Measurements from ENCODE around the gene CAPN8. TPM values are rescaled to one million over a fixed set of nuclear protein-coding genes. Genes with fewer than 3 reads are reported as not detected.
A peak's percentile ranks its signal among the peaks of the same experiment; 100 is the strongest.

The CAPN8 gene
- total and polyA plus RNA-seq, 4 experiments from 2014 or later: 0.32 to 0.55 (median 0.33) TPM; not detected in 1

- POLR2A ChIA-PET (ENCODE audit: partially characterized antibody): no interaction called here
- Histone ChIP-seq H3K4me1 (ENCODE audit: insufficient read depth, low read length) (no peaks in the 10 kb centered on the region), H3K4me3 (ENCODE audit: low read length in 2 of 2) (no peak overlapping the region), H3K36me3 (ENCODE audit: insufficient read depth, low read length) (no peaks in the 10 kb centered on the region), H3K27ac (ENCODE audit: low read depth, low read length) (no peak overlapping the region), H3K27me3 (ENCODE audit: insufficient read depth, low read length) (no peaks in the 10 kb centered on the region), H3K9me3 (ENCODE audit: control insufficient read depth in 1 of 2, low read length in 2 of 2) (no peaks in the 10 kb centered on the region)
- Mint-ChIP-seq H3K4me3 (no peak overlapping the region), H3K27ac (no peak overlapping the region), H3K27me3 (peaks cover 10 to 20% of the 10 kb centered on the region in 2 donors), H3K36me3 (peaks cover 0 to 6% of the 10 kb centered on the region in 2 donors), H3K4me1 (peaks cover 0 to 4% (median 0%) of the 10 kb centered on the region in 4 donors), H3K9me3 (peaks cover 0 to 9% (median 3%) of the 10 kb centered on the region in 8 donors)
- no peak for DNase-seq
- CTCF ChIA-PET (ENCODE audit: partially characterized antibody): no interaction called here
- intact Hi-C loops (cut with micrococcal nuclease): no loop called here
Measured at GRCh38 chr1:223645903-223646302, 19.6 kb downstream of the CAPN8 start.

GRCh38 chr1:223642237-223642636 is 23.3 kb downstream of the CAPN8 start:
- Histone ChIP-seq H3K27me3 (ENCODE audit: insufficient read depth, low read length) (no peaks in the 10 kb centered on the region), H3K4me3 (ENCODE audit: low read length in 2 of 2) (no peak overlapping the region), H3K4me1 (ENCODE audit: insufficient read depth, low read length) (no peaks in the 10 kb centered on the region), H3K36me3 (ENCODE audit: insufficient read depth, low read length) (no peaks in the 10 kb centered on the region), H3K9me3 (ENCODE audit: control insufficient read depth in 1 of 2, low read length in 2 of 2) (no peaks in the 10 kb centered on the region), H3K27ac (ENCODE audit: low read depth, low read length) (no peak overlapping the region)
- CTCF ChIA-PET (ENCODE audit: partially characterized antibody): no interaction called here
- H3K27ac Mint-ChIP-seq: no peak overlapping the region
- DNase-seq: no peak
- H3K4me1 Mint-ChIP-seq: peaks cover 4 to 10% (median 8%) of the 10 kb centered on the region in 4 donors
- intact Hi-C loops (cut with micrococcal nuclease): no loop called here
- no peak overlapping the region for H3K4me3 Mint-ChIP-seq
- peaks cover 8 to 12% of the 10 kb centered on the region in 2 donors for H3K36me3 Mint-ChIP-seq
- peaks cover 0 to 25% (median 21%) of the 10 kb centered on the region in 8 donors for H3K9me3 Mint-ChIP-seq
- POLR2A ChIA-PET (ENCODE audit: partially characterized antibody): no interaction called here
- peaks cover 9 to 17% of the 10 kb centered on the region in 2 donors for H3K27me3 Mint-ChIP-seq

- Histone ChIP-seq H3K4me1 (ENCODE audit: insufficient read depth, low read length) (no peaks in the 10 kb centered on the region), H3K36me3 (ENCODE audit: insufficient read depth, low read length) (no peaks in the 10 kb centered on the region), H3K27me3 (ENCODE audit: insufficient read depth, low read length) (no peaks in the 10 kb centered on the region), H3K9me3 (ENCODE audit: control insufficient read depth in 1 of 2, low read length in 2 of 2) (no peaks in the 10 kb centered on the region), H3K4me3 (ENCODE audit: low read length in 2 of 2) (no peak overlapping the region), H3K27ac (ENCODE audit: low read depth, low read length) (no peak overlapping the region)
- ChIA-PET POLR2A (ENCODE audit: partially characterized antibody) (no interaction called here), CTCF (ENCODE audit: partially characterized antibody) (no interaction called here)
- intact Hi-C loops (cut with micrococcal nuclease): no loop called here
- Mint-ChIP-seq H3K9me3 (peaks cover 0 to 29% (median 22%) of the 10 kb centered on the region in 8 donors), H3K36me3 (peaks cover 8 to 12% of the 10 kb centered on the region in 2 donors), H3K27ac (peak overlapping the region in 1 of 7 donors; percentile 27), H3K27me3 (peaks cover 9 to 17% of the 10 kb centered on the region in 2 donors), H3K4me1 (peaks cover 4 to 10% (median 8%) of the 10 kb centered on the region in 4 donors), H3K4me3 (peak overlapping the region in 1 of 8 donors; percentile 29)
- DNase-seq: no peak
Measured at GRCh38 chr1:223641523-223642039, 23.9 kb downstream of the CAPN8 start.

GRCh38 chr1:223639331-223639749 is 26.2 kb downstream of the CAPN8 start:
- Histone ChIP-seq H3K27me3 (ENCODE audit: insufficient read depth, low read length) (no peaks in the 10 kb centered on the region), H3K4me1 (ENCODE audit: insufficient read depth, low read length) (no peaks in the 10 kb centered on the region), H3K9me3 (ENCODE audit: control insufficient read depth in 1 of 2, low read length in 2 of 2) (no peaks in the 10 kb centered on the region), H3K36me3 (ENCODE audit: insufficient read depth, low read length) (no peaks in the 10 kb centered on the region), H3K4me3 (ENCODE audit: low read length in 2 of 2) (no peak overlapping the region), H3K27ac (ENCODE audit: low read depth, low read length) (no peak overlapping the region)
- POLR2A ChIA-PET (ENCODE audit: partially characterized antibody): no interaction called here
- Mint-ChIP-seq H3K36me3 (peaks cover 8 to 12% of the 10 kb centered on the region in 2 donors), H3K4me3 (peak overlapping the region in 3 of 8 donors; percentile 11 to 26 (median 24)), H3K9me3 (peaks cover 0 to 34% (median 31%) of the 10 kb centered on the region in 8 donors), H3K27me3 (peaks cover 8 to 15% of the 10 kb centered on the region in 2 donors), H3K27ac (peak overlapping the region in 4 of 7 donors; percentile 13 to 60 (median 32)), H3K4me1 (peaks cover 4 to 10% (median 8%) of the 10 kb centered on the region in 4 donors)
- intact Hi-C loops (cut with micrococcal nuclease): no loop called here
- CTCF ChIA-PET (ENCODE audit: partially characterized antibody): interaction anchor here (1.5 kb wide), 1 partner anchor 10 kb away, joined by 4 read pairs; no protein-coding TSS in a partner anchor
- peak in 2 of 5 donors; percentile 6 to 23 for DNase-seq

GRCh38 chr1:223635236-223635635 is 30.3 kb downstream of the CAPN8 start:
- no peaks in the 10 kb centered on the region for H3K36me3 ChIP-seq (ENCODE audit: insufficient read depth, low read length)
- no peak for DNase-seq
- H3K4me1 ChIP-seq (ENCODE audit: insufficient read depth, low read length): no peaks in the 10 kb centered on the region
- Mint-ChIP-seq H3K36me3 (peaks cover 0 to 7% of the 10 kb centered on the region in 2 donors), H3K9me3 (peaks cover 4 to 29% (median 27%) of the 10 kb centered on the region in 8 donors), H3K27ac (no peak overlapping the region), H3K27me3 (peaks cover 0 to 9% of the 10 kb centered on the region in 2 donors), H3K4me1 (peaks cover under 1 to 10% (median 5%) of the 10 kb centered on the region in 4 donors), H3K4me3 (no peak overlapping the region)
- no peak overlapping the region for H3K27ac ChIP-seq (ENCODE audit: low read depth, low read length)
- intact Hi-C loops (cut with micrococcal nuclease): no loop called here
- CTCF ChIA-PET (ENCODE audit: partially characterized antibody): no interaction called here
- POLR2A ChIA-PET (ENCODE audit: partially characterized antibody): no interaction called here
- no peaks in the 10 kb centered on the region for H3K9me3 ChIP-seq (ENCODE audit: control insufficient read depth in 1 of 2, low read length in 2 of 2)
- no peaks in the 10 kb centered on the region for H3K27me3 ChIP-seq (ENCODE audit: insufficient read depth, low read length)
- H3K4me3 ChIP-seq (ENCODE audit: low read length in 2 of 2): no peak overlapping the region

GRCh38 chr1:223634423-223634822 is 31.1 kb downstream of the CAPN8 start:
- Histone ChIP-seq H3K27me3 (ENCODE audit: insufficient read depth, low read length) (no peaks in the 10 kb centered on the region), H3K4me3 (ENCODE audit: low read length in 2 of 2) (no peak overlapping the region), H3K27ac (ENCODE audit: low read depth, low read length) (no peak overlapping the region), H3K4me1 (ENCODE audit: insufficient read depth, low read length) (no peaks in the 10 kb centered on the region), H3K36me3 (ENCODE audit: insufficient read depth, low read length) (no peaks in the 10 kb centered on the region), H3K9me3 (ENCODE audit: control insufficient read depth in 1 of 2, low read length in 2 of 2) (no peaks in the 10 kb centered on the region)
- ChIA-PET CTCF (ENCODE audit: partially characterized antibody) (no interaction called here), POLR2A (ENCODE audit: partially characterized antibody) (no interaction called here)
- DNase-seq: no peak
- Mint-ChIP-seq H3K9me3 (peaks cover 0 to 21% (median 19%) of the 10 kb centered on the region in 8 donors), H3K27ac (no peak overlapping the region), H3K4me1 (peaks cover 0 to 3% (median 1%) of the 10 kb centered on the region in 4 donors), H3K36me3 (no peaks in the 10 kb centered on the region), H3K27me3 (peaks cover 0 to 9% of the 10 kb centered on the region in 2 donors), H3K4me3 (no peak overlapping the region)
- intact Hi-C loops (cut with micrococcal nuclease): loop anchor here (5.0 kb wide), 1 partner anchor 502 kb away; no protein-coding TSS in a partner anchor

- CTCF ChIA-PET (ENCODE audit: partially characterized antibody): no interaction called here
Measured at GRCh38 chr1:223631956-223632355, 33.5 kb downstream of the CAPN8 start.

More at GRCh38 chr1:223631956-223632355, 33.5 kb downstream of the CAPN8 start:
- H3K4me3 Mint-ChIP-seq: no peak overlapping the region
- no peaks in the 10 kb centered on the region for H3K36me3 Mint-ChIP-seq
- intact Hi-C loops (cut with micrococcal nuclease): loop anchor here (5.0 kb wide), 1 partner anchor 500 kb away; no protein-coding TSS in a partner anchor
- no peak overlapping the region for H3K27ac ChIP-seq (ENCODE audit: low read depth, low read length)
- H3K4me1 ChIP-seq (ENCODE audit: insufficient read depth, low read length): no peaks in the 10 kb centered on the region
- POLR2A ChIA-PET (ENCODE audit: partially characterized antibody): no interaction called here
- H3K4me1 Mint-ChIP-seq: no peaks in the 10 kb centered on the region
- H3K4me3 ChIP-seq (ENCODE audit: low read length in 2 of 2): no peak overlapping the region
- H3K9me3 Mint-ChIP-seq: peaks cover 0 to 18% (median 16%) of the 10 kb centered on the region in 8 donors
- H3K9me3 ChIP-seq (ENCODE audit: control insufficient read depth in 1 of 2, low read length in 2 of 2): no peaks in the 10 kb centered on the region
- no peak overlapping the region for H3K27ac Mint-ChIP-seq
- no peak for DNase-seq
- peaks cover 4 to 9% of the 10 kb centered on the region in 2 donors for H3K27me3 Mint-ChIP-seq
- no peaks in the 10 kb centered on the region for H3K36me3 ChIP-seq (ENCODE audit: insufficient read depth, low read length)
- H3K27me3 ChIP-seq (ENCODE audit: insufficient read depth, low read length): no peaks in the 10 kb centered on the region
